ENCODE data around the gene ASTN2. TPM values are rescaled to one million over a fixed set of nuclear protein-coding genes. Genes with fewer than 3 reads are reported as not detected.

The ASTN2 gene
- total RNA-seq, 1 donor from 2014 or later: 13.6 TPM

- Mint-ChIP-seq H3K36me3 (ENCODE audit: low read depth, unreplicated experiment) (no peaks in the 10 kb centered on the region), H3K27me3 (ENCODE audit: low read depth, unreplicated experiment) (peaks cover 29% of the 10 kb centered on the region), H3K27ac (ENCODE audit: unreplicated experiment) (no peak overlapping the region), H3K4me3 (ENCODE audit: unreplicated experiment) (no peak overlapping the region), H3K4me1 (ENCODE audit: low read depth, unreplicated experiment) (peaks cover 2% of the 10 kb centered on the region), H3K9me3 (ENCODE audit: unreplicated experiment) (no peaks in the 10 kb centered on the region)
- DNase-seq (ENCODE audit: low read depth) (no peak), FAIRE-seq (no peak)
- H3K27me3 ChIP-seq (ENCODE audit: insufficient read depth, low read length): no peaks in the 10 kb centered on the region
- no peaks in the 10 kb centered on the region for H3K4me1 ChIP-seq (ENCODE audit: insufficient read depth, low read length)
- no peaks in the 10 kb centered on the region for H3K79me2 ChIP-seq (ENCODE audit: insufficient read depth, low read length)
- no peak overlapping the region for H3K4me2 ChIP-seq (ENCODE audit: low read length)
- H3K36me3 ChIP-seq (ENCODE audit: insufficient read depth, low read length): no peaks in the 10 kb centered on the region
- H3K9ac ChIP-seq (ENCODE audit: low read length): no peak overlapping the region
- H3K9me3 ChIP-seq (ENCODE audit: insufficient read depth, low read depth, low read length): no peaks in the 10 kb centered on the region
- TF ChIP-seq EZH2 (IDR thresholded peaks at IDR 0.05; ENCODE audit: insufficient read depth, low read length): no peak
- TF ChIP-seq, protein P1, sequence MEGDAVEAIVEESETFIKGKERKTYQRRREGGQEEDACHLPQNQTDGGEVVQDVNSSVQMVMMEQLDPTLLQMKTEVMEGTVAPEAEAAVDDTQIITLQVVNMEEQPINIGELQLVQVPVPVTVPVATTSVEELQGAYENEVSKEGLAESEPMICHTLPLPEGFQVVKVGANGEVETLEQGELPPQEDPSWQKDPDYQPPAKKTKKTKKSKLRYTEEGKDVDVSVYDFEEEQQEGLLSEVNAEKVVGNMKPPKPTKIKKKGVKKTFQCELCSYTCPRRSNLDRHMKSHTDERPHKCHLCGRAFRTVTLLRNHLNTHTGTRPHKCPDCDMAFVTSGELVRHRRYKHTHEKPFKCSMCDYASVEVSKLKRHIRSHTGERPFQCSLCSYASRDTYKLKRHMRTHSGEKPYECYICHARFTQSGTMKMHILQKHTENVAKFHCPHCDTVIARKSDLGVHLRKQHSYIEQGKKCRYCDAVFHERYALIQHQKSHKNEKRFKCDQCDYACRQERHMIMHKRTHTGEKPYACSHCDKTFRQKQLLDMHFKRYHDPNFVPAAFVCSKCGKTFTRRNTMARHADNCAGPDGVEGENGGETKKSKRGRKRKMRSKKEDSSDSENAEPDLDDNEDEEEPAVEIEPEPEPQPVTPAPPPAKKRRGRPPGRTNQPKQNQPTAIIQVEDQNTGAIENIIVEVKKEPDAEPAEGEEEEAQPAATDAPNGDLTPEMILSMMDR (IDR thresholded peaks at IDR 0.05; ENCODE audit: insufficient read depth, low read depth, low read length): no peak
- H4K20me1 ChIP-seq (ENCODE audit: insufficient read depth, low read length): no peaks in the 10 kb centered on the region
- H3K4me3 ChIP-seq (ENCODE audit: insufficient read depth, low read depth, low read length): no peak overlapping the region
- H3K27ac ChIP-seq (ENCODE audit: low read depth, low read length): no peak overlapping the region
- H2AFZ ChIP-seq (ENCODE audit: low read depth, low read length): no peak overlapping the region
These were observed 29.6 kb upstream of the ASTN2 start for GRCh38 chr9:117444501-117444900.

DNA sequence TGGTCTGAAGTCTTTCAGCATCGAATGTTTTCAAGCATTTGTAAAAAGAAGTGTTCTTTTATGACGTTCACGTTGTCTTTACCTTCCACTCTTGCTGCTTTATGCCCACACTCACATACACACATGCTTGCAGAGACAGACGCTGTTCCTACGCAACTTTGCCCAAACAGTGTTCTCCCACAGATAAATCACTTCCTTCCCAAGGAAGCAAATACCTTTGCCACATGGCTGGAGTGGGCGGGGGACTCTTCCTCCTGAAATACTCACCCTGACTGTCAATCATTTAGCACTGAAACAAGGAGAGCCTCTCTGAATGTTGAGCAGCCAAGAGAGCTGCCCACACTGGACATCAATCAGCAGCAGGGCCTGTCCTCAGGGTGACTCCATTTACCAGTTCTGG is 22.4 kb upstream of the ASTN2 start:
- H3K4me1 Mint-ChIP-seq (ENCODE audit: low read depth, unreplicated experiment): no peaks in the 10 kb centered on the region
- peaks cover 15% of the 10 kb centered on the region for H3K27me3 Mint-ChIP-seq (ENCODE audit: low read depth, unreplicated experiment)
- Histone ChIP-seq H3K36me3 (ENCODE audit: insufficient read depth, low read length) (no peaks in the 10 kb centered on the region), H2AFZ (ENCODE audit: low read depth, low read length) (no peak overlapping the region), H3K4me1 (ENCODE audit: insufficient read depth, low read length) (no peaks in the 10 kb centered on the region), H3K79me2 (ENCODE audit: insufficient read depth, low read length) (no peaks in the 10 kb centered on the region), H3K4me3 (ENCODE audit: insufficient read depth, low read depth, low read length) (no peak overlapping the region), H3K27ac (ENCODE audit: low read depth, low read length) (no peak overlapping the region), H3K27me3 (ENCODE audit: insufficient read depth, low read length) (no peaks in the 10 kb centered on the region), H3K9me3 (ENCODE audit: insufficient read depth, low read depth, low read length) (no peaks in the 10 kb centered on the region), H3K4me2 (ENCODE audit: low read length) (no peak overlapping the region), H4K20me1 (ENCODE audit: insufficient read depth, low read length) (no peaks in the 10 kb centered on the region), H3K9ac (ENCODE audit: low read length) (no peak overlapping the region)
- DNase-seq (ENCODE audit: low read depth) (no peak), FAIRE-seq (no peak)
- no peaks in the 10 kb centered on the region for H3K36me3 Mint-ChIP-seq (ENCODE audit: low read depth, unreplicated experiment)
- H3K27ac Mint-ChIP-seq (ENCODE audit: unreplicated experiment): no peak overlapping the region
- no peak overlapping the region for H3K4me3 Mint-ChIP-seq (ENCODE audit: unreplicated experiment)
- no peaks in the 10 kb centered on the region for H3K9me3 Mint-ChIP-seq (ENCODE audit: unreplicated experiment)
- TF ChIP-seq EZH2 (IDR thresholded peaks at IDR 0.05; ENCODE audit: insufficient read depth, low read length): no peak
- TF ChIP-seq, protein P1 (IDR thresholded peaks at IDR 0.05; ENCODE audit: insufficient read depth, low read depth, low read length): no peak

DNA sequence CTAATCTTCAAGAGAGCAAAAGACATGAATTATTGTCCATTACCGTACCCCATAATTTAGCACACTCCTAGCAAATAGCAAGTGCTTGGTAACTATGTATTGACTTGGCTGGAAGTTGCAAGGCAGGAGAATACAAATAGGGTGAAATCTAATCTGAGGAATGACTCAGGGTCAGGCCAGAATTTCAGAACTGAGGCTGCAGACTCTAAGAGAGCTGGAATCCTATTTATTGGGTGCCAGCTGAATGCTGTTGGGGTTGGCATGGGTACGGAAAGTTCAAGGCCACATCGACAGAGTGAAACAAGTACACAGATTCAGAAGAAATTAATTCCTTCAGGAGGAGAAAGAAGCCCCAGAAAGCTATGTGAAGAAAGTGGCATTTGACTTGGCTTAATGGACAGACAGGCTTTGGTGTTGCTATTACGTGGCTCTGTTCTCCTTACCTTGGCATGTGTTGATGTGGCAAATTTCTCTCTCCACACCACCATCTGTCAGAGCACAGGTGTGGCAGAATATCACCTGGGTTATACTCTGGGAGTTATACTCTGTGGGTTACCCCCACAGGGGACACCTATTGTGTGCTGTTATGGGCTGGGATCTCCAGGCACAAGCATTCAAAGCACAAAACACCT is 20.9 kb upstream of the ASTN2 start:
- Histone ChIP-seq H3K27ac (ENCODE audit: low read depth, low read length) (no peak overlapping the region), H3K4me1 (ENCODE audit: insufficient read depth, low read length) (no peaks in the 10 kb centered on the region), H3K36me3 (ENCODE audit: insufficient read depth, low read length) (no peaks in the 10 kb centered on the region), H3K9ac (ENCODE audit: low read length) (no peak overlapping the region), H3K79me2 (ENCODE audit: insufficient read depth, low read length) (no peaks in the 10 kb centered on the region), H4K20me1 (ENCODE audit: insufficient read depth, low read length) (no peaks in the 10 kb centered on the region), H3K27me3 (ENCODE audit: insufficient read depth, low read length) (no peaks in the 10 kb centered on the region), H3K4me2 (ENCODE audit: low read length) (no peak overlapping the region), H3K4me3 (ENCODE audit: insufficient read depth, low read depth, low read length) (no peak overlapping the region), H3K9me3 (ENCODE audit: insufficient read depth, low read depth, low read length) (peaks cover 4% of the 10 kb centered on the region), H2AFZ (ENCODE audit: low read depth, low read length) (no peak overlapping the region)
- FAIRE-seq: no peak
- Mint-ChIP-seq H3K4me3 (ENCODE audit: unreplicated experiment) (no peak overlapping the region), H3K36me3 (ENCODE audit: low read depth, unreplicated experiment) (no peaks in the 10 kb centered on the region), H3K9me3 (ENCODE audit: unreplicated experiment) (no peaks in the 10 kb centered on the region), H3K27me3 (ENCODE audit: low read depth, unreplicated experiment) (peaks cover 2% of the 10 kb centered on the region), H3K4me1 (ENCODE audit: low read depth, unreplicated experiment) (no peaks in the 10 kb centered on the region), H3K27ac (ENCODE audit: unreplicated experiment) (no peak overlapping the region)
- TF ChIP-seq, protein P1 (IDR thresholded peaks at IDR 0.05; ENCODE audit: insufficient read depth, low read depth, low read length): no peak
- TF ChIP-seq EZH2 (IDR thresholded peaks at IDR 0.05; ENCODE audit: insufficient read depth, low read length): no peak
- DNase-seq (ENCODE audit: low read depth): no peak
